ENCODE results near the gene HHEX. TPM values are rescaled to one million over a fixed set of nuclear protein-coding genes. Genes with fewer than 3 reads are reported as not detected.
A peak's percentile ranks its signal among the peaks of the same experiment; 100 is the strongest.

Gene HHEX
- total and polyA plus RNA-seq, 10 of the 15 experiments (the other 5 are each of a cell fraction or from before 2014, with no cell fraction given): 3.9 to 32.8 (median 16.4) TPM

- TF ChIP-seq USF2 (IDR thresholded peaks at IDR 0.05; ENCODE audit: borderline replicate concordance, low read depth, low read length) (no peak), ZNF622 (IDR thresholded peaks at IDR 0.05) (no peak), ZNF207 (IDR thresholded peaks at IDR 0.05; ENCODE audit: borderline replicate concordance) (no peak), NFYB (IDR thresholded peaks at IDR 0.05; ENCODE audit: insufficient read depth, low read depth, low read length) (no peak), CREB1 (IDR thresholded peaks at IDR 0.05; ENCODE audit: low read depth) (peak; percentile 15; the same call in 1 of the 2 replicates), LARP7 (IDR thresholded peaks at IDR 0.05) (no peak), DPF2 (IDR thresholded peaks at IDR 0.05) (no peak), SMAD1 (IDR thresholded peaks at IDR 0.05; ENCODE audit: low read depth, partially characterized antibody) (no peak), NFIC (IDR thresholded peaks at IDR 0.05; ENCODE audit: low read depth, low read length) (no peak; the same call in 1 of the 2 replicates), BCL11A (IDR thresholded peaks at IDR 0.05; ENCODE audit: low read depth, low read length) (no peak), SMARCA5 (IDR thresholded peaks at IDR 0.05) (no peak), CHD1 (IDR thresholded peaks at IDR 0.05; ENCODE audit: low read depth, low read length) (no peak), FOXK2 (IDR thresholded peaks at IDR 0.05) (no peak), EZH2 (IDR thresholded peaks at IDR 0.05; ENCODE audit: borderline replicate concordance, control insufficient read depth, low read depth, low read length) (no peak)
- TF ChIP-seq, protein P1, sequence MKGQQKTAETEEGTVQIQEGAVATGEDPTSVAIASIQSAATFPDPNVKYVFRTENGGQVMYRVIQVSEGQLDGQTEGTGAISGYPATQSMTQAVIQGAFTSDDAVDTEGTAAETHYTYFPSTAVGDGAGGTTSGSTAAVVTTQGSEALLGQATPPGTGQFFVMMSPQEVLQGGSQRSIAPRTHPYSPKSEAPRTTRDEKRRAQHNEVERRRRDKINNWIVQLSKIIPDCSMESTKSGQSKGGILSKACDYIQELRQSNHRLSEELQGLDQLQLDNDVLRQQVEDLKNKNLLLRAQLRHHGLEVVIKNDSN (IDR thresholded peaks at IDR 0.05; ENCODE audit: borderline replicate concordance, extremely low read length, insufficient read depth, low read depth, low read length): no peak
- TF ChIP-seq, protein P2, sequence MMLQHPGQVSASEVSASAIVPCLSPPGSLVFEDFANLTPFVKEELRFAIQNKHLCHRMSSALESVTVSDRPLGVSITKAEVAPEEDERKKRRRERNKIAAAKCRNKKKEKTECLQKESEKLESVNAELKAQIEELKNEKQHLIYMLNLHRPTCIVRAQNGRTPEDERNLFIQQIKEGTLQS (IDR thresholded peaks at IDR 0.05; ENCODE audit: borderline replicate concordance, extremely low read depth, low read depth, low read length): no peak
Observed at GRCh38 chr10:92699518-92700381, 10.0 kb downstream of the HHEX start (continued).
